ENCODE measurements around the gene COMMD7. TPM values are rescaled to one million over a fixed set of nuclear protein-coding genes. Genes with fewer than 3 reads are reported as not detected.
"Not testable (repeated sequence)": the region's sequence is repeated elsewhere in the genome, so short reads cannot be mapped to it uniquely, and the experiment has no call there.

Gene COMMD7
- total RNA-seq, 3 donors from 2014 or later = 23.3 to 27.5 (median 25.7) TPM

DNA sequence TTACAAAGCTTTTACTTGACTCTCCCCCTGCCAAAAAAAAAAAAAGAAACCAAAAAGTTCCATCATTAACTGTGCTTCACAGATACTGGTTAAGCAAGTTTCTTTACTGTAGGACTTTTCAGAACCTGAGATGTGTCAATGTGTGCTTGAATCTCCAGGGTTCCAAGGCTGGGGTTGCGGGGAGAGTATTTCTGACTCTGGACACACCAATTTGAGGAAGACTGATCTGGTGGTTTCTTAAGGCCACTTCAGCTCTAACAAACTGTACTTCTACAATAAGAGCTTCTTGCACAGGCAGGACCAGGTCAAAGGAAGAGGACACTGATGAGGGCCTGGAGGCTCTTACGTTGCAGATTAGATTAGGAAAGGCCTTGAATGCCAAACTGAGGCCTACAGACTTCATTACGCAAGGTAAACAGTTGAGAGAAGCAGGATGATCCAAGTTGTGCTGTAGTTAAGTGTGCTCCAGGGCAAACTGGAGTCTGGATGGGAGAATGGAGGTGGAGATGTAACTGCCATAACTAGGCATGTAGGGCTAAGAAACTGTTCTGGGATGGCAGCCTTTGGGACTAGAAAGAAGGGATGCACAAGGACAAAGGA is 24.4 kb downstream of the COMMD7 start:
- Mint-ChIP-seq H3K4me3 (no peak overlapping the region), H3K4me1 (ENCODE audit: low read depth) (no peaks in the 10 kb centered on the region), H3K9me3 (no peaks in the 10 kb centered on the region), H3K36me3 (ENCODE audit: insufficient read depth) (peaks cover 19% of the 10 kb centered on the region), H3K27me3 (ENCODE audit: low read depth) (no peaks in the 10 kb centered on the region)
- DNase-seq (no peak), ATAC-seq (no peak)

DNA sequence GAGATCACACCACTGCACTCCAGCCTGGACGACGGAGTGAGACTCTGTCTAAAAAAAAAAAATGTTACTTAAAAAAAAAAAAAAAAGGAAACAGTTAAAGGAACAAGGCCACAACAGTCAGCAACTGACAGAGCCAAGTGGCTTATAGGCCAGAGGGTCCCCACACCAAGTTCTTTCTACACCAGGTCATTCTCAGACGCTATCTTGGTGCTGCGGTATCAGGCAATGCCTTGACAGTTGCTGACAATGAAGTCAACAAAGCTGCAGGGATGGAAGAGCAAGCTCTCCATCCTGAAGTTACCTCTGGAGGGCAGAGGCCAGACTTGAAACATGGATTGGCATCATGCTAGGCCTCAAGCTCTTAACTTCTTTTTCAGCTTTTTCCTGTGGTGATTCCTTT is 31.9 kb downstream of the COMMD7 start:
- H3K4me3 Mint-ChIP-seq = no peak overlapping the region
- ATAC-seq = no peak
- peaks cover 6% of the 10 kb centered on the region for H3K4me1 Mint-ChIP-seq (ENCODE audit: low read depth)
- no peaks in the 10 kb centered on the region for H3K9me3 Mint-ChIP-seq
- H3K36me3 Mint-ChIP-seq (ENCODE audit: insufficient read depth) = peaks cover 11% of the 10 kb centered on the region
- H3K27me3 Mint-ChIP-seq (ENCODE audit: low read depth) = no peaks in the 10 kb centered on the region
- DNase-seq = no peak

DNA sequence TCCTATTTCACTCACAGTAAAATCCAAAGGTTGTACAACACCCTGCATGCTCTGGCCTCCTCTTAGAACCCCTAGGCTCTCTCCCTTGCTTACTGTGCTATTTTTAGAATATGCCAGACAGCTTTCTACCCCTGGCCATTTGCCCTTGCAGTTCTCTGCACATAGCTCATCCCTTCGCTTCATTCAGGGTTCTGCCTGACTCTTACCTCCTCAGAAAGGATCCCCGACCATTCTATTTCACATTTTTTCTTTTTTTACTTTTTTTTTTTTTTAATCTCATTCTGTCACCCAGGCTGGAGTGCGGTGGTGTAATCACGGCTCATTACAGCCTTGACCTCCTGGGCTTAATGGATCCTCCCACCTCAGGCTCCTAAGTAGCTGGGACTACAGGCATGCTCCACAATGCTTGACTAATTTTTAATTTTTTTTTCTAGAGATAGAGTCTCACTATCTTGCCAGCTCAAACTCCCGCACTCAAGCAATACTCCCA is 33.6 kb downstream of the COMMD7 start:
- Mint-ChIP-seq H3K4me3 (no peak overlapping the region), H3K36me3 (ENCODE audit: insufficient read depth) (peaks cover 12% of the 10 kb centered on the region), H3K4me1 (ENCODE audit: low read depth) (peaks cover 6% of the 10 kb centered on the region), H3K9me3 (no peaks in the 10 kb centered on the region), H3K27me3 (ENCODE audit: low read depth) (no peaks in the 10 kb centered on the region)
- ATAC-seq (no peak), DNase-seq (no peak)

DNA sequence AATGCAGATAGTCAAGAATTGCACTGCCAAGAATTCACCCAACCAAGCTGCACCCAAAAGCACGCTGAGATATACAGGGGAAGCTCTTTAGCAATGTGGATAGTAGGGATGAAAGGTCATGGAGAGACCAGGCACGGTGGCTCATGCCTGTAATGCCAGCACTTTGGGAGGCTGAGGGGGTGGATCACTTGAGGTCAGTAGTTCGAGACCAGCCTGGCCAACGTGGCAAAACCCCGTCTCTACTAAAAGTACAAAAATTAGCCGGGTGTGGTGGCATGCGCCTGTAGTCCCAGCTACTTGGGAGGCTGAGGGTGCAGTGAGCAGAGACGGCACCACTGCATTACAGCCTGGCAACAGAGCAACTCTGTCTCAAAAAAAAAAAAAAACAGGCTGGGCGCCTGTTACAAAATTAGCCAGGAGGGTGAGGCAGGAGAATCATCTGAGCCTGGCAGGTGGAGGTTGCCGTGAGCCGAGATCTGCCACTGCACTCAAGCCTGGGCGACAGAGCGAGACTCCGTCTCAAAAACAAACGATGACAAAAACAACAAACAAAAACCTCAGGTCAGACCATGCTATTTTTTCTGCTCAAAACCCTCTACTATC is 34.1 kb downstream of the COMMD7 start:
- H3K4me1 Mint-ChIP-seq (ENCODE audit: low read depth); DNase-seq; H3K9me3 Mint-ChIP-seq; H3K27me3 Mint-ChIP-seq (ENCODE audit: low read depth); H3K4me3 Mint-ChIP-seq; ATAC-seq: not testable (repeated sequence)
- H3K36me3 Mint-ChIP-seq (ENCODE audit: insufficient read depth) = peaks cover 18% of the 10 kb centered on the region

DNA sequence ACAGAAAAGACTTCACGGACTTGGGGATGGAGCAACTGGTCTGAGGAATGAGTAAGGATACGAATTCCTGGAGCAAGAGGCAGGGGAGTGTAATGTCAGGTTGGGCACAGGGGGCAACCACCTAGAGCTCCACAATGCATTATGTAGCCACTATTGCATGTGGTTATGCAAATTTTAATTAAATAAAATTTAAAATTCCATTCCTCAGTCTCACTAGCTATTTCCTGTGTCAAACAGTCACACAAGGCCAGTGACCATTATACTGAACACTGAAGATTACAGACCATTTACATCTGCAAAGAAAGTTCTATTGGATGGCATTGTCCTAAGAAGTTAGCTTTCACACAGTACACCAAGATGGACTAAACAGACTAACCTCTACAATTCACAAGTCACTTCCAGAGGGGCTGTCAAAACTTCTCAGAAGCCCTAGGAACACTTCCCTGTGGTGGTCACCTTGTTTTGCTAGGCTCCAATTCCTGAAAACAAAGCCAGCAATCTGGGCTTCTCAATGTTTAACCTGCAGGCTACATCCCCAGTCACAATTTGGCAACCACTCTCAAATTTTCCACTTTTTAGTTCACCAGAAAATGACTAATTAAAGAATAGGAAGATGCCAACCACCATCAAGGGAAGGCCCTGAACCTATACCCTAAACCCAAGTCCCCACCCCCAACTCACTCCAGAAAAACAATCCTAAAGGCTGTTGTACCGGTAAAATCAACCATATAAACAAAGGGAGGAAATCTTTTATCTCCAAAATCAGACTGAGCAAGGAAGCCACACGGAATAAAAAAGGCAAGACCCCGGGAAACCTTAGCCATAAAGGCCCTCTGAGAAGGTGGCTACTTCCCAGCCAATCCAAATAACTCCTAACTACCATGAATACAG is 35.3 kb downstream of the COMMD7 start:
- Mint-ChIP-seq H3K9me3 (no peaks in the 10 kb centered on the region), H3K4me3 (no peak overlapping the region), H3K27me3 (ENCODE audit: low read depth) (no peaks in the 10 kb centered on the region), H3K4me1 (ENCODE audit: low read depth) (peaks cover 6% of the 10 kb centered on the region), H3K36me3 (ENCODE audit: insufficient read depth) (peaks cover 19% of the 10 kb centered on the region)
- DNase-seq (no peak), ATAC-seq (no peak)

DNA sequence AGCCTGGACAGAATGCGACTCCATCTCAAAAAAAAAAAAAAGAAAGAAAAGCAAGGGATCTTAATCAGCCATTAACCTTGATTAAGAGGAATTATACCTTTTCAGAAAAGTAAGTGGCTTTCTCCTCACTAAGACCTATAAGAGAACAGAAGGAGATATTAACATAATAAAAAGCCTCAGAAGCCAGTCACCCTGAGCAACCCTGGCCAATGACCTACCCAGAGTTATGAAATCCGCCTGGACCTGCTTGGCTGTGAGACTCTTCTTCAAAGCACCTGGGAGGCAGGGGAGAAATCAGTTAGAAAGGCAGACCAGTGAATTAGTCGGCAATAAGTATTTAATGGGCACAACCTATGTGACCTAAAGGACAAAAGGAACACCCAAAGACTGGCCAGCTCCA is 36.8 kb downstream of the COMMD7 start:
- ATAC-seq = no peak
- DNase-seq = no peak
- H3K4me1 Mint-ChIP-seq (ENCODE audit: low read depth) = peaks cover 6% of the 10 kb centered on the region
- H3K27me3 Mint-ChIP-seq (ENCODE audit: low read depth) = no peaks in the 10 kb centered on the region
- no peak overlapping the region for H3K4me3 Mint-ChIP-seq
- H3K36me3 Mint-ChIP-seq (ENCODE audit: insufficient read depth) = peaks cover 23% of the 10 kb centered on the region
- H3K9me3 Mint-ChIP-seq = no peaks in the 10 kb centered on the region

DNA sequence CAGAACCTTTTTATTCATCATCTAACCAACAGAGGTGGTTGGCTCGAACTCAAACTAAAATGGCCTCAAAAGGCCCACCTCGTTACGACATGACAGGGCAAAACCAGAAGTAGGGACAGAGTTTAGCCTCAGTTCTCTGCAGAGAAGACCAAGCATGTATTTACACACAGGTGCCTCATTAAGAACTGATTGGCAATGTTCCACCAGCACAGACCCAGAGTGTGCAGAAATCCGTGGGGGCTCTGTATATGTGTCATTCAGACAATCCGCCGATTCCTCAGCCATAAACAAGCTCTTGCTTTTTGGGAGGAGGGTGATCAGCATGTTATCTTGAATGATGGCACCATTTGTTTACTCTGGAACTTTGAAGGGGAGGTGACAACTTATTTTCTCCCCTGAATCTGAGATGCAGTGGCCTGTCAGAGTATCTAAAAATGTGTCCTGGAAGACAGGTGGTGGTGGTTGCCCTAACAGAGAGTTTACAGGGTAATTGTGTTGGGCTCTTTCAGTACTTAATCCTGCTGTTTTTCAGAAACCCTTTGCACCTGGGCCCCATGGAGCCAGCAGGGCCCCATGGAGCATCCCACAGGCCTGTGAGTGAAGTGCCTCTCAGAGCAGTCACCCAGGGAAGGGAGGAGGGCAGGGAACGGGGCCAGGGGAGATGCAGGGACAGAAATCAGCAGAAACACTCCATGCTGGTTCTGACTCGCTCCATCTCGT is 40.4 kb downstream of the COMMD7 start:
- Mint-ChIP-seq H3K36me3 (ENCODE audit: insufficient read depth) (peaks cover 27% of the 10 kb centered on the region), H3K27me3 (ENCODE audit: low read depth) (no peaks in the 10 kb centered on the region), H3K9me3 (no peaks in the 10 kb centered on the region), H3K4me3 (no peak overlapping the region), H3K4me1 (ENCODE audit: low read depth) (no peaks in the 10 kb centered on the region)
- DNase-seq = no peak
- ATAC-seq = no peak

DNA sequence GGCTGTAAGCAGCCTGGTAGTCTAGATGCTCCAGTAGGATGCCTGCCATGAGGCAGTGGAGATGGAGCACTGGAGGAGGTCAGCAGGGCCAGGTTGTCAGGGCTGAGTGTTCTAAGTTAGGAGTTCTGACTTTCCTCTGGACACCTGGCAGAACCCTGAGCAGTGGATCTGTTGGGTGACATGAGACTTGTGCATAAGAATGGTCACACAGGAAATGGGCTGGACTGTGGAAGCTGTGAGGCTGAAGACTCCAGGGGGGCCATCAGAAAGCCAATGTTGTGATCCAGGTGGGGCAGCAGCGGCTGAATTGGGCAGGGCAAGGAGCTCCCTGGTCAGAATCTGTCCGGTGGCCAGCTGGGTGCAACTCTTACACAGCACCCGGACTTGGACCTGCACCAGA is 45.7 kb downstream of the COMMD7 start:
- no peak overlapping the region for H3K4me3 Mint-ChIP-seq
- ATAC-seq = no peak
- no peaks in the 10 kb centered on the region for H3K9me3 Mint-ChIP-seq
- H3K36me3 Mint-ChIP-seq (ENCODE audit: insufficient read depth) = peaks cover 10% of the 10 kb centered on the region
- no peaks in the 10 kb centered on the region for H3K27me3 Mint-ChIP-seq (ENCODE audit: low read depth)
- no peak for DNase-seq
- H3K4me1 Mint-ChIP-seq (ENCODE audit: low read depth) = no peaks in the 10 kb centered on the region

DNA sequence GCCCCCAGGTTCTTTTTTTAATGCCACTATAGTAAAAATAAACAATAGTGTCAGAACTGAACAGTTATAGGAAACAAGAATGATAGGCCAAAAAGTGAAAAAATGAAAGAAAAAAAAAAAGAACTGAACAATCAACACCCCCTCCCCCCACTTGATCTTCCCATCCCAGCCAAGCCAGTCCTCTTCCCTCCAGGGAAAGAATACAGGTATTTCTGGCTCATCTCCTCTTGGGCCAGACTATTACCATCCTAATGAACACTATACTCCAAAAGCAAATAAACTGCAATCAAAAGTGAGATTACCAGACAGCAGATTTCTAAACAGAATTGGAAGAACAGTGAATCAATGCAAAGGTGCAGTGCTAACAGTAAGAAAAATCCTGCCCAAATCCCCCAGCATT is 48.2 kb downstream of the COMMD7 start:
- Mint-ChIP-seq H3K36me3 (ENCODE audit: insufficient read depth) (peaks cover 2% of the 10 kb centered on the region), H3K27me3 (ENCODE audit: low read depth) (no peaks in the 10 kb centered on the region), H3K4me3 (no peak overlapping the region), H3K4me1 (ENCODE audit: low read depth) (no peaks in the 10 kb centered on the region), H3K9me3 (no peaks in the 10 kb centered on the region)
- DNase-seq = no peak
- ATAC-seq = no peak

DNA sequence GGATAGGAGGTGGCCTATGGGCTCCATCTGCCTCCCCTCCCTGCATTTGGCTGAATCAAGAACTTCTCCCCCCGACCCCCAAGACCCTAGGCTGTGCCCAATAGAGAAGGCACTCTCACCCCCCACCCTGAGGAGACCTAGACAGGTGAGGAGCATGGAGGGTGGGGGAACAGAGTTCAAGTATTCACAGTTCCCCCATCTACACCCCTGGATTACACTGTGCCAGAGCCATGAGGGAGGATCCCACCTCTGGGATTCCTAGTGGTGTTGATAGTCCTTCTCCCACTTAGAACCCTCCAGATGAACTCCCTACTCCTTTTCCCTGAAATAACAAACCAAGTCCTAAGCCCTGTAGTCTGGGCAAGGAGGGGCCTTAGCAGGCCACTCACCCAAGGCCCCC is 54.3 kb downstream of the COMMD7 start:
- not testable (repeated sequence) for H3K9me3 Mint-ChIP-seq; H3K4me1 Mint-ChIP-seq (ENCODE audit: low read depth); H3K4me3 Mint-ChIP-seq; H3K27me3 Mint-ChIP-seq (ENCODE audit: low read depth); ATAC-seq; H3K36me3 Mint-ChIP-seq (ENCODE audit: insufficient read depth); DNase-seq

DNA sequence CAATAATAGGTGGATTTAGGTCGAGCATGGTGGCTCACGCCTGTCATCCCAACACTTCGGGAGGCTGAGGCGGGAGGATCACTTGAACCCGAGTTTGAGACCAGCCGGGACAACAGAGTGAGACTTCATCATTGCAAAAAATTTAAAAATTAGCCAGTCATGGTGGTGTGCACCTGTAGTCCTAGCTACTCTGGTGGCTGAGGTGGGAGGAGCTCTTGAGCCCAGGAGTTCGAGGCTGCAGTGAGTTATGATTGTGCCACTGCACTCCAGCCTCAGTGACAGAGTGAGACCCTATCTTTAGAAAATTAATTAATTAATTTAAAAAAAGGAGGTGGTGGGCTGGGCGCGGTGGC is 56.1 kb downstream of the COMMD7 start:
- H3K4me1 Mint-ChIP-seq (ENCODE audit: low read depth) = peaks cover 2% of the 10 kb centered on the region
- H3K9me3 Mint-ChIP-seq = no peaks in the 10 kb centered on the region
- no peaks in the 10 kb centered on the region for H3K36me3 Mint-ChIP-seq (ENCODE audit: insufficient read depth)
- DNase-seq = no peak
- H3K27me3 Mint-ChIP-seq (ENCODE audit: low read depth) = no peaks in the 10 kb centered on the region
- no peak overlapping the region for H3K4me3 Mint-ChIP-seq
- ATAC-seq = no peak

DNA sequence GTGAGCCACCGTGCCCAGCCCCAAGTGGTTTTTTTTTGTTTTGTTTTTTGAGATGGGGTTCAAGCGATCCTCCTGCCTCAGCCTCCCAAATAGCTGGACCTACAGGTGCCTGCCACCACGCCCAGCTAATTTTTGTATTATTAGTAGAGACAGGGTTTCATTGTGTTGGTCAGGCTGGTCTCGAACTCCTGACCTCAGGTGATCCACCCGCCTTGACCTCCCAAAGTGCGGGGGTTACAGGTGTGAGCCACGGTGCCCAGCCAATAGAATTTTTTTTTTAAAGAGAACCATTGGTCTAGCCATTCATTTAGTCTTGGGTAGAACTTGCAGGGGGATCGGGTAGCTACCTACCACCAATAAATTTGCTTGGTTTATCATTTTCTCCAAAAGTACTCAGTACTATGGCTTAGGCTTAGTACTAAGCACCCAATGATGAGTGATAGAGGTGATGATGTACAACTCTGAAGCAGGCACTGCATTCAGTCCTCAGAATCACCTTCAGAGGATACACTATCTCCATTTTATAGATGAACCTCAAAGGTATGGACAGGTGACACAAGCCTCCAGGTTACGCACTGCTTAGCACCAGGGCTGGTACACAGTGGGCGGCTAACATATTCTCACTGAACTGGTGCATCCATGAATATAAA is 56.6 kb downstream of the COMMD7 start:
- no peaks in the 10 kb centered on the region for H3K27me3 Mint-ChIP-seq (ENCODE audit: low read depth)
- no peak for ATAC-seq
- DNase-seq = no peak
- H3K36me3 Mint-ChIP-seq (ENCODE audit: insufficient read depth) = no peaks in the 10 kb centered on the region
- no peaks in the 10 kb centered on the region for H3K9me3 Mint-ChIP-seq
- no peak overlapping the region for H3K4me3 Mint-ChIP-seq
- H3K4me1 Mint-ChIP-seq (ENCODE audit: low read depth) = peaks cover 2% of the 10 kb centered on the region

DNA sequence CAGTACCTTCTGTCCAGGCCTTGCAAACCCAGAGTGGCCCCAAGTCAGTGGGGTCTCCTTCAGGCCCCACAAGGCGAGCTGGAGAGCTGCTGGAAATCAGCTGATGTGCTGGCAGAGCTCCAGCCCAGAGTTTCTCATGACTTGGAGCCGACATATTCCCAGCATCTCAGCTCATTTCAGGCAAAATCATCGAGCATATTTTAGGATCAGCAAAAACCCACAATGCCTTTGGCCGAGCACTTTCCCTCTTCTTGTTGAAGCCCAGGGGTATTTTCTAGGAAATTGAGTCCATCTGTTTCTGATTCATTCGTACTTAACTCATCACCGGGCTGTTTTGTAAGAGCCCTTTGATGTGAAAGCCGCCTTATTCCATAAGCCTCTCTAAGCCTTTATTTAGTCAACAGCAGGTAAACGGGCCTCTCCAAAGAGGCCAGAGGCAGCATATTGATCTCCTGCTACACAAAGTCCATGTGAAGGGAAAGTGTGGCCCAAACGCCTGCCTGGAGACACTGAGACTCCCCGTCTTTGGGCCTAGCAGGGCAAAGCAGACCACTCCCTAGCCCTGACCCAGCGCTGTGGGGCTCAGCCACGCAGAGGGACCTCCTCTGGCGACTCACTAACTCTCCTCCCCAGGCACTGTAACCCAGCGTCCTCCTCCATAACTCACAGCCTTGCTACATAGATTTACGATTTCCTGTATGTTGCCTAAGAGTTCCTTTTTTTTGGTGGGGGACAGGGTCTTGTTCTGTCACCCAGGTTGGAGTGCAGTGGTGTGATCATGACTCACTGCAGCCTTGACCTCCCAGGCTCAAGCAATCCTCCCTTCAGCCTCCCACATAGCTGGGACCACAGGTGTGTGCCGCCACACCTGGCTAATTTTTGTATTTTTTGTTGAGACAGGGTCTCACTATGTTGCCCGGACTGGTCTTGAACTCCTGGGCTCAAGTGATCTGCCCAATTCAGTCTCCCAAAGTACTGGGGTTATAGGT is 57.4 kb downstream of the COMMD7 start:
- Mint-ChIP-seq H3K36me3 (ENCODE audit: insufficient read depth) (no peaks in the 10 kb centered on the region), H3K4me3 (no peak overlapping the region), H3K27me3 (ENCODE audit: low read depth) (no peaks in the 10 kb centered on the region), H3K9me3 (no peaks in the 10 kb centered on the region), H3K4me1 (ENCODE audit: low read depth) (peaks cover 5% of the 10 kb centered on the region)
- ATAC-seq = no peak
- no peak for DNase-seq
